GF-D8 (cell line): ENCODE data around the gene NEK10.
"Not testable (repeated sequence)": the region's sequence is repeated elsewhere in the genome, so short reads cannot be mapped to it uniquely, and the experiment has no call there.

Experiments used
- DNase-seq: peaks from one replicate; lab custom pipeline; 2025; lab: John Stamatoyannopoulos, UW

The NEK10 gene

DNA sequence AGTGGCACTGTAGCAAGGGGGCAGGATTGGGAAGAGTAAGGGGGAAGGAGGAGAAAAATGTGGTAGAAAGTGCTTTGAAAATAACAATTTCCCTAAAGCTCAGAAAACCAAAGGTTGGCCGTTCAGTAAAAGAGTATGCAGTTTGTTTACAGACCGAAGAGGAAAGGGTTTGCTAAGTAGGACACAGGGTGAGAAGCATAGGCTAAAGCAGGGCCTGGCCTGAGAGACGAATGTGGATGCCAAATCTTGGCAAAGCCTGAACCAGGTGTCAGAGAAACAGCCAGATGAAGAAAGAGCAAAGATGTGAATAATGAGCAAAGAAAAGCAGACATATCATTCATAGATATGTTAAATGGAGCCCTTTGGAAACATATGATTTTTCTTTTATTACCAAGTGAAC, 17.1 kb downstream of the NEK10 start:
- DNase-seq: no peak

DNA sequence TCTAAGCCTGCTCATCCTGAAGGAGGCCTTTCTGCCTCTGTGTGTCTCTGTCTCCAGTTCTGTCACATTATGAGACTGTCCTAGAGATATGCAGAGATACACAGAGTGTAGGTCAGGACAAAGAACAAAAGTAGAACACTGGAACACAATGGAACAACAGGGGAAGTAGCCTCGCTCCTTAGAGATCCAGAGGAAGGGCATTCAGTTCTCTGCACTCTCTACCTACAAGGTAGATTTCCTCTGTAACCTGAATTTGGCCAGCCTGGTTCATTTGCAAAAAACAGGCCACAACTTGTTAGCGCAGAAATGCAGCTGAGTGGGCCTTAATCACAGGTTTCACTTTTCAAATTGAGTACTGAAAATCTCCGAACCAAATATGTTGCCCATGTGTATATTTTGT, 19.4 kb downstream of the NEK10 start:
- no peak for DNase-seq

DNA sequence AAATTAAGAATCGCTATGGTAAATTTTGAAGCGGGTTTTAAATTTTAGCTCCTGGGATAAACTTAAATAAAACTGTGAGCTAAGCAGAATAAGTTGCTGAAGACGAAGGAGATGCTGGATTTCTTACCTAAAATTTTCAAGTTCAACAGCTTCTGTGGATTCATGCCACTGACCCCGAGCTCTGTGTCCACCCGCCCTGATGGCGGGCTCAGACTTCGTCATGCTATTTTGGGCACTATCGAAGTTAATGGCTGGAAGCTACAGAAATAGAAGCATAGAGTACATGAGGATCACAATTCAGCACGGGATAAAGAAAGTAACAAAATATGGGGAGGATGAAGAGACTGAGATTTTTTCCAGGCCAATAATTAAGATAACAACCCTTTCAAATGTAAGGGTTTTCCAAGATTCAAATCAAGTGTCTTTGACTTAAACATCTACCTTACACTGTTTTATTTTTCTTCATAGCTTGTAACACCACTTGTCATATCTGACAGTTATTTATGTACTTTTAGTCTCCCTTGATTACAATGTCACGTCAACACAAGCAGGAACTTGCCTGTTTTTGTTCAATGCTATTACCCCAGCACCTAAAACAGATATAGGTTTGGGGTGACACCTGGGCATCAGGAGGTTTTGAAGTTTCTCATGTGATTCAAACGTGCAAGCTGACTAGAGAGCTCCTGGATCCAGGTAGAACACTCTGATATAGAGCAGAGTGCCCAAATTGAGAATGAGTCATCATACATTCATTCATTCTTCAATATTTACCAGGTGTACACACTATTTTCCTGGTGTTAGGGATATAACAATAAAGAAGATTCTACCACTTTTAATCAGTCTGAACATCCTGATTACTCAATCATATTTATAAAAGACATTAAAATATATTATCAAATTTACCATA, 23.0 kb downstream of the NEK10 start:
- no peak for DNase-seq

DNA sequence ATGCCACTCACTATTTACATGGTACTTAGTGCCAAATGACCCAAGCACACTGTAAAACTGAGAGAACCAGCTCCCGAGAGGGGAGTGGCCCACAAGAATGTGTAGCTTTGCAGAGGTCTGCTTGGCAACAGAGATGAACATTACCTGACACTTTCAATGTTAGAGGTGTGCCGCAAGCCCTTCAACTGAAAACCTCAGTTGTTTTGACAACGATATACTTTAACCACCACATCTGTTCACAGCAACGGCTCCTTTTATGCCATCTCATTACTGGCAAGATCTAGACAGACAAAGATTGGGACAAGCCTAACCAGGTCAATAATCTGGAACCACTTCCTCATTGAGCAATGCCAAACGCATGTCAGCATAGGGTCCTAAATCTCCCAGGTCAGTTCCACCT, 23.7 kb downstream of the NEK10 start:
- DNase-seq: peak; percentile 62

DNA sequence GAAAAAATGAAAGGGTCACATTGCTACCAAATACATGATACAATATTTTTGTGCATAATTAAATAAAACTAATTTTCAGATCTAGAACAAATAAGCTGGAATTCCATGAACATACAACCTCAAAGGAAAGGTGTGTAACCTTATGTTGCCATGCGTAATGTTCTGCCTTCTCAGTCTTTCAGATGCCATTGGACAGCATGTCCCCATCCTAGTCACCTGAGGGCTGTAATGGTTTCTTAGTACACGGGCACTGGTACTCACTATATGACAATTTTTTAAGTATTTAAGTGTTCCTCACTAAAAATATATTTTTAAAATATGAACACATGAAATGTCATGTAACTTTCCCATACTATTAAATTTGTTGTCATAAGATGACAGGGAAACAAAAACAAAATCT, 24.1 kb downstream of the NEK10 start:
- no peak for DNase-seq

DNA sequence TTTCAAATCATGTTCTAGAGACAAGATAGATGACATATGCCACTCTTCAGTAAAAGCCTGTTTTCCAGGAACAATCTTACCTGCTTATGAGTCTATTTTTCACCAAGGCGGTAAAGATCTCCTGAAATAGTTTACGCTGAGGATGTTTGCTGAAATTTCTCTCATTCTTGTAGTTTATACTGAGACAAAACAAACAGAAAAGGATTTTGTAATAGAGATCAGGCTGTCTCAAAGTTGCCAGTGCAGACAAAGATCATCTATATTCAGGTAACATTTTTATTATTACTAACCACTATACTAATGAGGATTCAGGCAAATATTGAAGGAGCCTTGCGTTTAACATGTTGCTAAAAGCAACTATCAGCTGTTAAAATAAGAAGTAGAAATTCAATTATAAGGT, 25.0 kb downstream of the NEK10 start:
- DNase-seq: no peak

DNA sequence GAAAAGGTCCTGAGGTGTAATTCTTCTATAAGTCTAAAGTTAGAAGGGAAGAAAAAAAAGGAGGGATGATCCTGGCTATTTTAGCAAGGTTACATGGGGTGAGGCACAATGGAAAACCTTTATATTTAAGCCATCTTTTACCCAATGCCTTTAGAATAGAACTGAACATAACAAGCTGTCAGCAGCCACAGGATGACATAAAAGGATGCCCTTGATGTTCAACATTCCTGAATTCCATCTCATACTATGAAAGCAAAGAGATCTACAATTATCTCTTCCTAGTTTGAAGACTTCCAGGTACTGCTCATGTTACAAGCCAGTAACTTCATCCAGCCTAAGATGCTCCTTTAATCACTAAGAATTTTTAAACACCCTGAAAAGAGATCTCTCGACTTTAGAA, 26.9 kb downstream of the NEK10 start:
- no peak for DNase-seq

DNA sequence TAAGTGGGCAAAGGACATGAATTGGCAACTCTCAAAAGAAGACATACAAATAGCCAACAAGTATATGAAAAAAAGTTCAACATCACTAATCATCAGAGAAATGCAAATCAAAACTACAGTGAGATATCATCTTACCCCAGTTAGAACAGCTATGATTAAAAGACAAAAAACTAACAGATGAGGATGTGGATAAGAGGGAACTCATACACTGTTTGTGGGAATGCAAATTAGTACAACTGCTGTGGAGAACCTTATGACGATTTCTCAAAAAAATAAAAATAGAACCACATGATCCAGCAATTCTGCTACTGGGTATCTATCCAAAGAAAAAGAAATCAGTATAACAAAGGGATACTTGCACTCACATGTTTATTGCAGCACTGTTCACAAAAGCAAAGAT, 28.6 kb downstream of the NEK10 start:
- no peak for DNase-seq

DNA sequence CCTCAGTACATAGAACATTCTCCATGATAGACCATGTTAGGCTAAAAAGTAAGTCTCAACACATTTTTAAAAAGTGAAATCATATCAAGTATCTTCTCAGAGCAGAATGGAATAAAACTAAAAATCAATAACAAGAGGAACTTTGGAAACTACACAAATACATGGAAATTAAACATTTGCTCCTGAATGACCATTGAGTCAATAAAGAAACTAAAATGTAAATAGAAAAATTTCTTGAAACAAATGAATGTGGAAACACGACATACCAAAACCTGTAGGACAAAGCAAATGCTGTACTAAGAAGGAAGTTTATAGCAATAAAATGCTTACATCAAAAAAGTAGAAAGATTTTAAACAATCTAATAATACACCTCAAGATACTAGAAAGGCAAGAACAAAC, 33.6 kb downstream of the NEK10 start:
- no peak for DNase-seq

DNA sequence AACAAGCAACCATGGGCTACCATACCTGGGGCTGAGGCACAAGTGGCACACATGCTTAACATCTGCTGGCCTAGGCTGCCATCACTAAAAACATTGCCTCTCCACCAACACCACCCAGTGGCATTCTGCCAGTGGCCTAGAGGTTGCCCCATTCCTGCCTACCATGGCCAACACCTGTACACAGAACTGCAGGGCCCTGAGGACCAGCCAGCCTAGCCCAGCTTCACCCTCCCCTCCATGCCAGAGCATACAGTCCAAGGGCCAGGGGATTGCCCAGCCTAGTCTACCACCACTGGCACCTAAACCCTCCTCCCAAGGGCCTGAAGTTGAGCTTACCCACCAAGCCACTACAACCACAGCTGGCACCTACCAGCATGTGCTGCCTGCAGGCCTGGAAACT, 35.3 kb downstream of the NEK10 start:
- DNase-seq: no peak

DNA sequence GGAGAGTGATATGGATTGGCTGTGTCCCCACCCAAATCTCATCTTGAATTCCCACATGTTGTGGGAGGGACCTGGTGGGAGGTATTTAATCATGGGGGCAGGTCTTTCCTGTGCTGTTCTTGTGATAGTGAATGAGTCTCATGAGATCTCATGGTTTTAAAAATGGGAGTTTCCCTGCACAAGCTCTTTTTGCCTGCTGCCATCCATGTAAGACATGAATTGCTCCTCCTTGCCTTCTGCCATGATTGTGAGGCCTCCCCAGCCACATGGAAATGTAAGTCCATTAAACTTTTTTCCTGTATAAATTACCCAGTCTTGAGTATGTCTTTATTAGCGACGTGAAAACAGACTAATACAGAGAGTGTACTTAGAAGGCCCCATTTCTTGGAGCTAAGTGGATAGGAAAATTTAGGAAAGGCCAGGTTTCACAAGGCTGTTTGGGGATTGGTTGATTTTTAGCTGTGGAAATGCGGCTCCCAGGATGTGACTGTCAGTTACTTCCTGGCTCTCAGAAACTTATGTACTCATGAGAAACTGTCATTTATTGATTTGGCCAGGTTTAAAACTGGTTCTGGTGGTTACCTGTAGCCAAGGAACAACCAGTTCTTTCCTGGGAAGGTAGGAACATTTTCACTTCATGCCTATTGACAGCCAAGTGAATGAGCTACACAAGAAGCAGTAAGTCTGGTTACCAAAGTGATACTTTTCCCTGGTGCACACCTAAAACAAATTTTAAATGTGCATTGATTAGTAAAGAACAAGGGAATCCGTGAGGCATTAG, 40.0 kb downstream of the NEK10 start:
- not testable (repeated sequence) for DNase-seq

DNA sequence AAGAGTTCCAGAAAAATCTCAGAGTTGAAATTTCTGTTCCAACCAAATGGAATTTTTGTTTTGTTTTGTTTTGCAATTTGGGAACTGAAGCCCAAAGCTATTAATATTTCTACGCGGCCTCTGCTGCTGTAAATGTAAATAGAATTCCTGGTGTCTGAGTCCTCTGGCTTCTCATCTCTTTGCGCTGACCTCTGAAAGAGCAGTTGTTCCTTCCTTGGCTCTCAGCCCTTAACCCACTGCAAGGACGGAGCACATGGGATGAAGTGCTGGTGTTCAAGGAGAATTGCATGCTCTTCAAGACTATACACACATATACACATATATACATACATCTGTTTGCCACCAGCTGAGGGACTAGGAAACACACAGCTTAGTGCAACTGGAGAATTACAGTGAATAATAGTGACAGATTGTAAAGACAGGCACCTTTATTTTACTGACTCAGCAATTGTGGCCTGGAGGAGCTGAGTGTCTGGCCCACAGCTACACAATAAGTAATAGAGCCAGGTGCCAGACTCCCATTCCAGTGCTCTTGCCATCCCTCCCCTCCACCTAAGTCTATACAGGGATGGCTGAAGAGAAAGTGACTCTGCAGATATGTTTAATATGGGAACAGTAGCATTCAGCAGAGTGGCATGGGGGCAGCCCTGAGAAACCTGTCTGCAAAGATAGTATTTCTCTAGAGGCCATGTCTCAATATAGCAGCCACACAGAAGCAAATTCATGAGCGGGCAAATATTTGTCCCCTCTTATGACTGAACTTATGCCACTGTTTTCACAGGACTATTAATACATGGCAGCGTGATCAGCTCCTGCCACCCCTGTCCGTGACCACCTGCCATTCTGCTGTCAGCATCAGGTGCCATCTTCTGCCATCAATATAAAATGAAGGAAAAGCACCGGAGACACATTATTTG, 42.3 kb downstream of the NEK10 start:
- DNase-seq: no peak

DNA sequence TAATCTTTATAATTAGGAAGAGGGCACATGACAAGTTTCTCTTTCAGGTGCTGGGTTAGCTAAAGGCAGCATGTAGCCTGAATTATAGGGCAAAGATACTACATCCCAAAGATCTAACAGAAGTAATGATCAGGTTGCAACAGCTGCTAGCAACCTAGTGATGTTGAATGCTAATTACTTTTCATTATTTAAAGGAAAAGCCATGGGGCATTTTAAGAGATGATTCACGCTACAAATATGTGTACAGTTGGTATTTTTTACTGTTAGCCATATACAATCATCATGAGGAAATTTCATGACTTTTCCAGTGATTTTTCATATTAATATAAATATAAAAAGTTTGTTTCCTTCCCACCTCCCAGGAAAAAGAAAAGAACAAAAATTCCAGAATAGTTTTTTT, 43.0 kb downstream of the NEK10 start:
- no peak for DNase-seq

DNA sequence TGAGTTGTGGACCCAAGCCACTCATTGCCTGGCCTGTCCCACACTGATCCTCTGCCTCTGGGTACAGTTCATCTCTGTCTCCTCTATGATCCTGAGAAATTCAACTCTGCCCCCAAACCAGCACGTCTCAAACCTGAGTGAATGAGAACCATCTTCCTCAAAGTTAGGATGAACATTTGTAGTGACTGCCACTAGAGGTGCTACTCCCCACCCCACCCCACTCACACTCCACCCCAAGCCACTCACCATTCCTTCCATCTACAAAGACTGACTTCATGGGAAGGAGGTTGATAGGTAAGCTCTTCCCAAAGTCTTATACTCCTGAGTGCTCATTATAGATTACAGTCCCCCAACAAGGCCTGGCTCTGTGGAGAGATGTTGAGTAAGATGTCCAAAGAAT, 43.8 kb downstream of the NEK10 start:
- DNase-seq: no peak

DNA sequence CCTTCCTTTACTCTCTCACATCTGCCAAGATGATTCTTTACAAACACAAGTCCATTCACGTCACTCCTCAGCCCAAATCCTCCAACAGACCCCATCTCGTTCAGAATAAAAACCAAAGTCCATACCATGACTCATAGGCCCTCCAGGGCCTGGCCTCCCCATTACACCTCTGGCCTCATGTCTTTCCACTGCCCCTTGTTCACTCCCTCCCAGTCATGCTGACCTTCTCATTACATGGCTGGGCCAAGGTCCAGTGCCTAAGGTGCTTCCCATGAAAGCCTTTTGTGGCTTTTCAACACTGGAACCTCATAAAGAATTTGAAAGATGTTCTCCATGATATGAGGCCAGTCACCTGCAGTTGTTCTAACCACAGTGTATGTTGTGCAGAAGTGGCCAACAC, 44.5 kb downstream of the NEK10 start:
- DNase-seq: no peak

DNA sequence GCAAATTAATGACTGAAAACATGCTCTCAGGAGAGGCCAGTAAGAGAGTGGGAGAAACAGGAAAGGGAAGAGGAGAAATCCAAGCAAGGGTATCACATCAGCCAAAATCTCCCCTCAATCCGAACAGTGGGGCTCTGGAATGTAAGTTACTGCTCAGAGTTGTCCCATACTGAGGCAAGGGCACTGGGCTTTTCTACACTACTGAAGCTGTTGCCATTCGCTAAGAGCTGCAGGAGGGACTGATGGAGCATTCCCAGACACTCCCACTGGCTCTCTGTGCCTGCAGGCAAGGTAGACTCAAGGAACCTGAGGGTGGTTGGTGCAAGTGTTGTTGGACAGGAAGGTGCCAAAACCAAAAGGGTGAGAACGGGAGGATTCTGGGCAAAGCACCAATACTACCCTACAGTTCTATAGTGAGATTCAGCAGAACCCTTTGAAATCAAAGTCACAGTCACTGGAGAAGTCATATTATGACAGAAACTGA, 46.1 kb downstream of the NEK10 start:
- no peak for DNase-seq

DNA sequence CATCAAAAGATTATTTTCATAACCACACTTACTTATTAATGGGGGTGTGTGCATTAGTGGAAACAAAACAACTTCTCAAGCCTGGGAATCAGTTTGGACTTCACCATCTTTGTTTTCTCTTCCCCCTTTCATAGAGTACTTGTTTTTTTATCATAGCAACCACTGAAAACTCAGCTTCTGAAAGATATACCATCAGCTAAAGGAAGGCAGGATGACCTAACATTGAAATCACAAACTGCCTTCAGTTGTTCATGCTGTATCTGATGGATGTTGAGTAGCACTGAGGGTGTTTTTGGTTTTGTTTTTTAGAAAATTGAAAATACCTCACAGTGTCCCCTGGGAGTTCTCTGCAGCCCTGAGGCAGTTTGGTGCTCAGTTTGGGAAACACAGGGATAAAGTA, 46.5 kb downstream of the NEK10 start:
- no peak for DNase-seq

DNA sequence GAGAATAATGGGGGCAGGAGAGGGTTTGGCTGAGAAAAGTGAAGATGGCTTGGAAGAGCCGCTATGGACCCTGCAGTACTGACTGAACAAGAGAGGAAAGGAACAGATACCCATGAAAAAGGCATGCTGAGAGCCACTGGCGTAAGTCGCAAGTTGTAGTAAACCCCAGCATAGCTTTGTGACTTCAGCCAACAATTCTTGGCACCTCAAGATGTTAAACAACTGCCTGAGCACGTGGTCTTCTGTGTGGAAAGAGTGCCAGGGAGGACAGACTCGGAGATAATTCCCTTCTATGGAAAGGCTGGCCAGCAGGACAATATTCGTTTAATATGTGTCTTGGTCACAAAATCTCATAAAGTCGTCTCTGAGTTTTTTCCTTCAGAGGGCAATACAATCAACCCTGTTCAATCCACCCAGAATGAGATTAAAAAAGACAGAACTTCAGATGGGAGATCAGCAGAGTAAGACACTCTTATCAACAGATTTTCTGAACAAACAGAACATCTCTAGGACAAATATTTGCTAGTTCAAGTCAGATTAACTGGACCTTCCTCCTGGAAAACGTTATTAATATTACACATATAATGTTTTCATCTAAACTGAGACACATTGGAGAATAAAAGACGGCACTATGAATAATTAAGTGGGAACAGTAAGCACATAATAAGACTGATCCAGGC, 49.2 kb downstream of the NEK10 start:
- DNase-seq: no peak

DNA sequence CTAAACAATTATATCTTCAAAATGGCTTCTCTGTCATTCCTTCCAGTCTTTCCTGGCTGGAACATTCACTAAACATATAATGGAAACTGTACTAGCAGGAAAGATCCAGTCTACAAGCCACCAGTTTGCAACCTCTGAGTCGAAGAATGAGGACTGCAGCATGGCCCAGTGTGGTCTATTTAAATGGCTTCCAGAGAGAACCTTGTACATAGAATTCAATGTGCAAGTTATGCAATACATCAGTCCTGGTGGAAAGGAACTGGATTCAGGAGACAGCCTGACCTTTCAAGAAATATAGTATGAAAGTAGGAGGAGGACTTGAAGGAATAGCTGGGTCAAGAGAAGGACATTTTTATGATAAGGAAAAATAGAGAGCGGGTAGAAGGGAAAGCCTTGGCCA, 49.9 kb downstream of the NEK10 start:
- DNase-seq: no peak

DNA sequence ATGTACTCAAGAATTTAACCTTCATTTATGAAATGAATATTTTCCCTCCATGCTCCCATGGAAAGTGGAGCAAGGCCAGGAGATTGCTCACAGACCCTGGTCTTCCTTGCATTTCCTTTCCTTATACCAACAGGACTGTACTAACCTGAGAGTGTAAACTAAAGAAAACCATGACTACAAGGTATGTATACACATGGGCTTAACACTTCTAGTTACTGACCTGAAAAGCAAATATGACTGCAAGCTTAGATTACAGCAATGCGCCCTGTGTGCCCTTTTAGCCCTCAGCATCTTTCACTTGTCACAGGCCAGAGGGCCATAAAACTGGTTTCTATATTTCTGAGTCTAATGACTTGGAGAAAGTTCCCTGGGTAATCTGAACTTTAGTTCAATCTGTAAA, 52.1 kb downstream of the NEK10 start:
- no peak for DNase-seq

DNA sequence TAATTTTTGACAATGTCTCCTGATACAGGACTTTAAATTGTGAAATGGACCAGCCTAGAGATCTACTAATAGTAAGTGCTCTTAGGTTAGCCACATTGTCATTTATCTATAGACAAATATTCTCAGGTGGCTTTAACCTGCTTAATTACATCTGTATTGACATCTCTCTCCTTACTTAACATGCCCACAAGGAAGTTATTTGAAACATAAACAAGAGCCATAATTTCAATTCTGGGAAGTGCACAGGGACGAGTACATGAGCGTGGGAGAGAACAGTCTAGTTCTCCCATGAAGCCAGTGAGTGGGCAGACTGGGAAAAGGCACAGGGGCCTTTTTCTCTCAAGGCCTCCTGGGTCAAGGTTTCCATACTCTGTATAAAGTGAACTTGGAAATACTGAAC, 54.2 kb downstream of the NEK10 start:
- no peak for DNase-seq
